Kidney epithelial cell (primary cell): Measurements from ENCODE around the gene TM6SF1. TPM values are rescaled to one million over a fixed set of nuclear protein-coding genes. Genes with fewer than 3 reads are reported as not detected.

ENCODE experiments used
- DNase-seq: peaks from one replicate; pipeline ENCODE4 v3.0.0-alpha.2; 2010; ENCODE audit warnings: low read depth
- H3K27me3 ChIP-seq: 2 replicates; pipeline ENCODE4 v1.6.0; 2011; ENCODE audit warnings: low read length; ENCODE audit not compliant: control insufficient read depth, insufficient read depth
- H3K36me3 ChIP-seq: 2 replicates; pipeline ENCODE4 v1.5.1; 2011; ENCODE audit warnings: low read length; ENCODE audit not compliant: control insufficient read depth, insufficient read depth
- H3K4me3 ChIP-seq: 2 replicates; pipeline ENCODE4 v1.5.1; 2011; ENCODE audit warnings: low read depth, mild to moderate bottlenecking, control low read depth, low read length
- total RNA-seq: library from RNA; depleted of rRNA; stranded (reverse); fragments of >200 nt; gene quantifications from 2 replicates; pipeline ENCODE4 v1.2.3, GENCODE V29; 2015
- TF ChIP-seq, protein P1 (sequence below): IDR thresholded peaks from 2 replicates; pipeline ENCODE4 v1.5.1; 2011; ENCODE audit warnings: mild to moderate bottlenecking, moderate library complexity, low read length, control low read depth, inconsistent platforms; ENCODE audit not compliant: insufficient read depth, poor library complexity, severe bottlenecking

The TM6SF1 gene
- total RNA-seq = 17.4 and 21.4 TPM in 2 replicates

DNA sequence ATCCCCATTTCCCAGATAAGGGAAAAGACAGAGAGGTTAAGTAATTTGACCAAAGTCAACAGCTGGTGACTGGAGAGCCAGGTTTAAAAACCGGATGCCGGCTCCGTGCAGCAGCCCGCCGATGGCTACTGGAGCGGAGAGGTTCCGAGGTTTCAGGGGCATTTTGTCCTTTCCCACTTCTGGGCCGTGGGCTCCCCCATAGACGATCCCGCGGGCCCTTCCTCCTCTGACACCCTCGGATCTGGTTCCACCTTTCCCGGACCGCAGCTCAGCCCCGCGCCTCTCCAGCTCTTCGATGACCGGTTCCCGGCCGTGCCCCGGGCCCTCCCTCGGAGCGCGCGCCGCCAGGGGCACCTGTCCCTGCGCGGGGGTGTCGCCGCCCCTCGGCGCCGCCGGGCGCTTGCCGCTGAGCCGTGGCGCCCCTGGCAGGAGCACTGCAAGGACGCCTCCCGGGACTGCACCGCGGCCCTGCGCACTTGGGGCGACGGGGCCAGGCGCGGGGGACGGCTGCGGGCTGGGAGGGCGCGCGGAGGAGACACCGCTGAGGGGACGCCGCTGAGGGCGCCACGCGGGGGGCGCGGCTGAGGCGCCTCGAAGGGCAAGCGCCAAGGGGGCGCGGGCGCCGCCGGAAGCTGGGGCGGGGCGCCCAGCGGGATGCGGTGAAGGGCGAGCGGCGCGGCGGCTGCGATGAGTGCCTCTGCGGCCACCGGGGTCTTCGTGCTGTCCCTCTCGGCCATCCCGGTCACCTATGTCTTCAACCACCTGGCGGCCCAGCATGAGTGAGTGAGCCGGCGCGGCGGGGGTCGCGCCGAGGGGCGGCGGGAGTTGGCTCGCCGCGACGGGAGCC is at the start of gene TM6SF1:
Gene TM6SF1 (plus strand): TSS at position 652 of the 847 bp plus-strand sequence. CDS start 36 bp downstream, at position 688.
- Histone ChIP-seq H3K4me3 (peak within 1 kb of the TSS; percentile 37), H3K36me3 (no peaks in the 10 kb centered on the region), H3K27me3 (peaks cover 11% of the 10 kb centered on the region)
- TF ChIP-seq, protein P1, sequence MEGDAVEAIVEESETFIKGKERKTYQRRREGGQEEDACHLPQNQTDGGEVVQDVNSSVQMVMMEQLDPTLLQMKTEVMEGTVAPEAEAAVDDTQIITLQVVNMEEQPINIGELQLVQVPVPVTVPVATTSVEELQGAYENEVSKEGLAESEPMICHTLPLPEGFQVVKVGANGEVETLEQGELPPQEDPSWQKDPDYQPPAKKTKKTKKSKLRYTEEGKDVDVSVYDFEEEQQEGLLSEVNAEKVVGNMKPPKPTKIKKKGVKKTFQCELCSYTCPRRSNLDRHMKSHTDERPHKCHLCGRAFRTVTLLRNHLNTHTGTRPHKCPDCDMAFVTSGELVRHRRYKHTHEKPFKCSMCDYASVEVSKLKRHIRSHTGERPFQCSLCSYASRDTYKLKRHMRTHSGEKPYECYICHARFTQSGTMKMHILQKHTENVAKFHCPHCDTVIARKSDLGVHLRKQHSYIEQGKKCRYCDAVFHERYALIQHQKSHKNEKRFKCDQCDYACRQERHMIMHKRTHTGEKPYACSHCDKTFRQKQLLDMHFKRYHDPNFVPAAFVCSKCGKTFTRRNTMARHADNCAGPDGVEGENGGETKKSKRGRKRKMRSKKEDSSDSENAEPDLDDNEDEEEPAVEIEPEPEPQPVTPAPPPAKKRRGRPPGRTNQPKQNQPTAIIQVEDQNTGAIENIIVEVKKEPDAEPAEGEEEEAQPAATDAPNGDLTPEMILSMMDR = no peak
- no peak for DNase-seq

DNA sequence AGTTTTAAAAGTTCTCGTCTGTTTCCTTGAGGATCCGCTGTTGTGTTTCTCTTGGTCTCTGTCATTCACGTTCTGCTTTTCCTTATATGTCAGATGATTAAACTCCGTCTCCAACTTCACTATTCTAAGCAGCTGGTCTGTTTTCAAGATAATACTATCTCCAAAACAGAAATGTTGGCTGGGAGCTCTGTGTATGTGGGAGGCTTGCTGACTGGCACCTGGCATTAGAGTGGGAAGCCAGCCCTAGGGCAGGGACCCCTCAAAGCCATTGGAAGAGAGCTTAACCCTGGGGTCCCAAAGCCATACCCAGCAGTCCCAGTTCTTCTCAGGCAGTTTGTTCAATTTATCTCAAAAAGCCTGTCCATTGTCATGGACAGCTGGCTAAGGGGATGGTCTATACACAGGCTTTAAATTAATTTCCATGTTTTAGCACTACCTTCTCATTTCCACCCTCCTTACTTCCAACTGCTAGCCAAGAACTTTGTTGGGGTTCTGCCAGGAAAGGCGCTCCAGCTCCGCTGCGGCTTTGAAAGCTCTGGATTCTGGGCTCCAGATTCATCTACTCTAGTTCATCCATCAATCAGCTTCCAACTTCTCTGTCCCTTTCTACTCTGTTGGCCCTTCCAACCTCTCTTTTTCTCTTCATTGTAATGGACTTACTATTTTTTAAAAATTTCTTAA is 49.6 kb upstream of the TM6SF1 start:
- TF ChIP-seq, protein P1 = no peak
- Histone ChIP-seq H3K27me3 (no peaks in the 10 kb centered on the region), H3K4me3 (no peak overlapping the region), H3K36me3 (no peaks in the 10 kb centered on the region)
- DNase-seq = no peak

DNA sequence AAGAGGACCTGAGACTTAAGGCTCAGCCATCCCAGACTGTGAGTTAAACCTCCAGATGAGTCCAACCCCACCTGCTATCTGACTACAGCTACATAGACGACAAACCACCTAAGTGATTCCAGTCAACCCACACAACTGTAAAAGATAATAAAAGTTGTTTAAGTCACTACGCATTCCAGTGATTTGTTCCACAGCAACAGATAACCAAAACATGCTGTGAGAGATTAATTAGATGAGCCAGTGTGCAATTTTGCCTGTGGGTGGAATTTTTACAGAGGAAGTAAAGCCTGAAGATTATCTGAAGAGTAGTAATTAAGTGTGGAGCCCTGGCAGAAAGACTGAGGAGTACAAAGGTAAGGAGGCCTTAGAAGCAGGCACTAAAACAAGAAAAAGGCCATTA is 45.8 kb upstream of the TM6SF1 start:
- TF ChIP-seq, protein P1 = no peak
- DNase-seq = peak; percentile 25
- Histone ChIP-seq H3K36me3 (no peaks in the 10 kb centered on the region), H3K27me3 (no peaks in the 10 kb centered on the region), H3K4me3 (no peak overlapping the region)

DNA sequence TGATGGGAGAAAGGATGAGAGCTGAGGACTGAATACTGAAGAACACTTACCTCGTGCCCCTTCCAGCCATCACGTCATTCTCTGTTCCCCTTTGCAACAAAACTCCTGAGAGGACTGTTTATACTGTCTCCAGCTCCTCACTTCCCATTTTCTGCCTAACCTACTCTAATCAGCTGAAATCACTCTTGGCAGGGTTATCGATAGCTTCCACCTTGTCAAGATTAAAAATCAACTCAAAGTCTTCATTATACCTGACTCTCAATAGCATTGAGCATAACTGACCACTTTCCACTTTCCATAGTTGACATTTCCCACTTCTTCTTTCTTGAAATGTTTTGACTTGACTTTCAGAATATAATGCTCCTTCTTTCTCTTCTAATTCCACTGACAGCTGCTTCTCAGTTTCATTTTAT is 44.7 kb upstream of the TM6SF1 start:
- DNase-seq = no peak
- no peak overlapping the region for H3K4me3 ChIP-seq
- H3K36me3 ChIP-seq = no peaks in the 10 kb centered on the region
- no peaks in the 10 kb centered on the region for H3K27me3 ChIP-seq
- TF ChIP-seq, protein P1 = no peak

DNA sequence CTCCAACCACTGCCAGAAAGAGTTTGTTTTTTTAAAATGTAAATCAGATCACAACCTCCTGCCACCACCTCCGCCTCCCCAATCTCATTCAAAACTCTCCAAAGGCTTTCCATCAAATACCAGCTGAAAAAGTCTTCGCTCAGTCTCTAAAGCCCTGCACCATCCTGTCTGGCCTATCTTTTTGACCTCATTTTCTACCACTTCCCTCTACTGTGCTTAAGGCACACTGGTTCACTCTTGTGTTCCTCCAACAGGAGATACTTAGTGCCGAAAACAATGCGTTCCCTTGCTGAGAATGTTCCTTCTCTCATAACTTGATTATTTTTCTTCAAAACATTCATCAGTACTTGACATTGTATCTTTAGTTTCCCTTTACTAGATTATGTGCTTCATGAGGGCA is 43.9 kb upstream of the TM6SF1 start:
- no peak overlapping the region for H3K4me3 ChIP-seq
- no peaks in the 10 kb centered on the region for H3K36me3 ChIP-seq
- DNase-seq = no peak
- TF ChIP-seq, protein P1 = no peak
- no peaks in the 10 kb centered on the region for H3K27me3 ChIP-seq
